GM21423 (cell line): ENCODE data around the gene ARHGAP6.

Source experiments
- ATAC-seq: cut with Tn5 transposase; IDR thresholded peaks from one replicate; pipeline ENCODE4 v1.9.1; 2021; ENCODE audit warnings: mild to moderate bottlenecking, moderate library complexity; ENCODE audit not compliant: unreplicated experiment

The ARHGAP6 gene

GRCh38 chrX:11429538-11430085, 236.1 kb downstream of the ARHGAP6 start:
- no peak for ATAC-seq

- peak; percentile 61 for ATAC-seq
Measured at GRCh38 chrX:11427453-11428071, 238.2 kb downstream of the ARHGAP6 start.

- ATAC-seq = no peak
Measured at GRCh38 chrX:11426712-11427452, 238.8 kb downstream of the ARHGAP6 start.

GRCh38 chrX:11424903-11425674, 240.6 kb downstream of the ARHGAP6 start:
- no peak for ATAC-seq

GRCh38 chrX:11423949-11424348, 241.8 kb downstream of the ARHGAP6 start:
- ATAC-seq = no peak

- ATAC-seq = peak; percentile 79
Measured at GRCh38 chrX:11423362-11423818, 242.3 kb downstream of the ARHGAP6 start.

GRCh38 chrX:11422525-11422857, 243.2 kb downstream of the ARHGAP6 start:
- no peak for ATAC-seq

GRCh38 chrX:11421805-11422524, 243.8 kb downstream of the ARHGAP6 start:
- ATAC-seq = no peak

GRCh38 chrX:11420851-11421250, 244.9 kb downstream of the ARHGAP6 start:
- ATAC-seq = no peak

GRCh38 chrX:11419102-11419501, 246.6 kb downstream of the ARHGAP6 start:
- ATAC-seq = no peak

- ATAC-seq = no peak
Measured at GRCh38 chrX:11416600-11416999, 249.1 kb downstream of the ARHGAP6 start.

GRCh38 chrX:11414091-11414490, 251.6 kb downstream of the ARHGAP6 start:
- ATAC-seq = no peak

- no peak for ATAC-seq
Measured at GRCh38 chrX:11412715-11413623, 252.8 kb downstream of the ARHGAP6 start.

- ATAC-seq = no peak
Measured at GRCh38 chrX:11409957-11410356, 255.8 kb downstream of the ARHGAP6 start.

GRCh38 chrX:11408783-11409182, 256.9 kb downstream of the ARHGAP6 start:
- ATAC-seq = no peak

GRCh38 chrX:11408109-11408405, 257.7 kb downstream of the ARHGAP6 start:
- ATAC-seq = no peak

GRCh38 chrX:11407331-11408108, 258.2 kb downstream of the ARHGAP6 start:
- no peak for ATAC-seq

- ATAC-seq = no peak
Measured at GRCh38 chrX:11406109-11406765, 259.5 kb downstream of the ARHGAP6 start.

GRCh38 chrX:11403631-11404030, 262.1 kb downstream of the ARHGAP6 start:
- no peak for ATAC-seq
